IPS-18c (cell line): Measurements from ENCODE around the gene CCDC149.
"Not testable (repeated sequence)": the region's sequence is repeated elsewhere in the genome, so short reads cannot be mapped to it uniquely, and the experiment has no call there.

Source experiments
- H3K4me3 ChIP-seq: 2 replicates; pipeline ENCODE4 v1.7.0; 2013; ENCODE audit warnings: low read depth, mild to moderate bottlenecking, low read length, moderate library complexity; ENCODE audit not compliant: insufficient read depth
- H3K9me3 ChIP-seq: one replicate; pipeline ENCODE4 v1.6.1; 2013; ENCODE audit warnings: mild to moderate bottlenecking, low read length, moderate library complexity; ENCODE audit not compliant: control insufficient read depth, insufficient read depth

CCDC149 gene

GRCh38 chr4:24923002-24923401 is 10.2 kb upstream of the CCDC149 start:
- no peak overlapping the region for H3K4me3 ChIP-seq
- no peaks in the 10 kb centered on the region for H3K9me3 ChIP-seq

GRCh38 chr4:24922416-24922815 is 9.6 kb upstream of the CCDC149 start:
- Histone ChIP-seq H3K9me3 (no peaks in the 10 kb centered on the region), H3K4me3 (no peak overlapping the region)

GRCh38 chr4:24921491-24921890 is 8.6 kb upstream of the CCDC149 start:
- no peak overlapping the region for H3K4me3 ChIP-seq
- H3K9me3 ChIP-seq, result no peaks in the 10 kb centered on the region

GRCh38 chr4:24920008-24920407 is 7.2 kb upstream of the CCDC149 start:
- H3K9me3 ChIP-seq, result no peaks in the 10 kb centered on the region
- no peak overlapping the region for H3K4me3 ChIP-seq

- Histone ChIP-seq H3K4me3 (no peak overlapping the region), H3K9me3 (no peaks in the 10 kb centered on the region)
Measured at GRCh38 chr4:24917076-24917856, 4.4 kb upstream of the CCDC149 start.

- no peak overlapping the region for H3K4me3 ChIP-seq
- no peaks in the 10 kb centered on the region for H3K9me3 ChIP-seq
Measured at GRCh38 chr4:24915121-24915922, 2.5 kb upstream of the CCDC149 start.

GRCh38 chr4:24914460-24914859 is 1.6 kb upstream of the CCDC149 start:
- H3K9me3 ChIP-seq, result no peaks in the 10 kb centered on the region
- no peak overlapping the region for H3K4me3 ChIP-seq

GRCh38 chr4:24913119-24913485 is 260 bp upstream of the CCDC149 start:
- H3K4me3 ChIP-seq, result peak overlapping the region; percentile 49
- no peaks in the 10 kb centered on the region for H3K9me3 ChIP-seq

- Histone ChIP-seq H3K9me3 (no peaks in the 10 kb centered on the region), H3K4me3 (no peak overlapping the region)
Measured at GRCh38 chr4:24910499-24910898, 2.3 kb downstream of the CCDC149 start.

- not testable (repeated sequence) for H3K9me3 ChIP-seq, H3K4me3 ChIP-seq
Measured at GRCh38 chr4:24909606-24910005, 3.2 kb downstream of the CCDC149 start.

- H3K4me3 ChIP-seq, result no peak overlapping the region
- no peaks in the 10 kb centered on the region for H3K9me3 ChIP-seq
Measured at GRCh38 chr4:24897639-24898038, 15.2 kb downstream of the CCDC149 start.

- Histone ChIP-seq H3K4me3 (no peak overlapping the region), H3K9me3 (no peaks in the 10 kb centered on the region)
Measured at GRCh38 chr4:24896977-24897376, 15.9 kb downstream of the CCDC149 start.

GRCh38 chr4:24896056-24896455 is 16.8 kb downstream of the CCDC149 start:
- no peak overlapping the region for H3K4me3 ChIP-seq
- no peaks in the 10 kb centered on the region for H3K9me3 ChIP-seq

GRCh38 chr4:24895461-24895860 is 17.4 kb downstream of the CCDC149 start:
- no peaks in the 10 kb centered on the region for H3K9me3 ChIP-seq
- H3K4me3 ChIP-seq, result no peak overlapping the region; the same call in 1 of the 2 replicates

- H3K9me3 ChIP-seq, result no peaks in the 10 kb centered on the region
- H3K4me3 ChIP-seq, result no peak overlapping the region
Measured at GRCh38 chr4:24894846-24895245, 18.0 kb downstream of the CCDC149 start.

- H3K9me3 ChIP-seq, result no peaks in the 10 kb centered on the region
- no peak overlapping the region for H3K4me3 ChIP-seq
Measured at GRCh38 chr4:24894243-24894642, 18.6 kb downstream of the CCDC149 start.

GRCh38 chr4:24892778-24893177 is 20.1 kb downstream of the CCDC149 start:
- Histone ChIP-seq H3K4me3 (no peak overlapping the region), H3K9me3 (no peaks in the 10 kb centered on the region)

GRCh38 chr4:24892278-24892677 is 20.6 kb downstream of the CCDC149 start:
- Histone ChIP-seq H3K9me3 (no peaks in the 10 kb centered on the region), H3K4me3 (no peak overlapping the region)
